Kasumi-1 (cell line): ENCODE results near the gene TTC39A.
A peak's percentile ranks its signal among the peaks of the same experiment; 100 is the strongest.

Experiments
- DNase-seq, 2 experiments: peaks; one replicate each; lab custom pipeline; 2025; lab: John Stamatoyannopoulos, UW

TTC39A gene

GRCh38 chr1:51314974-51315373 is 15.4 kb downstream of the TTC39A start:
- no peak for DNase-seq

GRCh38 chr1:51313961-51314777 is 16.2 kb downstream of the TTC39A start:
- DNase-seq = peak; percentile 9 to 10

GRCh38 chr1:51313268-51313852 is 17.0 kb downstream of the TTC39A start:
- DNase-seq = peak; percentile 7 to 14

GRCh38 chr1:51312718-51313117 is 17.6 kb downstream of the TTC39A start:
- no peak for DNase-seq

- DNase-seq = no peak
Measured at GRCh38 chr1:51311826-51312225, 18.5 kb downstream of the TTC39A start.

- peak; percentile 22 to 46 for DNase-seq
Measured at GRCh38 chr1:51310871-51311613, 19.3 kb downstream of the TTC39A start.

GRCh38 chr1:51309291-51309690 is 21.1 kb downstream of the TTC39A start:
- DNase-seq = no peak

GRCh38 chr1:51308636-51309035 is 21.7 kb downstream of the TTC39A start:
- no peak for DNase-seq

- DNase-seq = no peak
Measured at GRCh38 chr1:51306950-51307349, 23.4 kb downstream of the TTC39A start.

GRCh38 chr1:51305371-51305823 is 25.0 kb downstream of the TTC39A start:
- no peak for DNase-seq

GRCh38 chr1:51304360-51304759 is 26.0 kb downstream of the TTC39A start:
- DNase-seq = no peak

- DNase-seq = peak; percentile 28 to 30
Measured at GRCh38 chr1:51303751-51304251, 26.6 kb downstream of the TTC39A start.

GRCh38 chr1:51303315-51303714 is 27.0 kb downstream of the TTC39A start:
- DNase-seq = no peak

- DNase-seq = no peak
Measured at GRCh38 chr1:51302746-51303145, 27.6 kb downstream of the TTC39A start.

- DNase-seq = no peak
Measured at GRCh38 chr1:51302270-51302669, 28.1 kb downstream of the TTC39A start.

GRCh38 chr1:51301844-51302162 is 28.6 kb downstream of the TTC39A start:
- no peak for DNase-seq

GRCh38 chr1:51301152-51301843 is 29.1 kb downstream of the TTC39A start:
- peak; percentile 4 to 10 for DNase-seq

GRCh38 chr1:51299981-51300670 is 30.2 kb downstream of the TTC39A start:
- DNase-seq = no peak

GRCh38 chr1:51299185-51299885 is 31.0 kb downstream of the TTC39A start:
- no peak for DNase-seq

- no peak for DNase-seq
Measured at GRCh38 chr1:51298322-51298705, 32.0 kb downstream of the TTC39A start.
